ENCODE results near the gene KDM7A.

- TF ChIP-seq CTCF (conservative IDR thresholded peaks at IDR 0.05) (no peak), EZH2 (IDR thresholded peaks at IDR 0.05; ENCODE audit: low read depth) (no peak)
These were observed 115.2 kb downstream of the KDM7A start for GRCh38 chr7:140061607-140061930.

Measured in PC-9 (cell line).